NCI-H345 treated with DMSO at 0.1 percent for 48 hours (cell line): ENCODE results near the gene CDC27.
"Not testable (repeated sequence)": the region's sequence is repeated elsewhere in the genome, so short reads cannot be mapped to it uniquely, and the experiment has no call there.

Experiments
- DNase-seq: peaks from one replicate; lab custom pipeline; 2025; ENCODE audit not compliant: unreplicated experiment; lab: John Stamatoyannopoulos, UW

The CDC27 gene, protein sequence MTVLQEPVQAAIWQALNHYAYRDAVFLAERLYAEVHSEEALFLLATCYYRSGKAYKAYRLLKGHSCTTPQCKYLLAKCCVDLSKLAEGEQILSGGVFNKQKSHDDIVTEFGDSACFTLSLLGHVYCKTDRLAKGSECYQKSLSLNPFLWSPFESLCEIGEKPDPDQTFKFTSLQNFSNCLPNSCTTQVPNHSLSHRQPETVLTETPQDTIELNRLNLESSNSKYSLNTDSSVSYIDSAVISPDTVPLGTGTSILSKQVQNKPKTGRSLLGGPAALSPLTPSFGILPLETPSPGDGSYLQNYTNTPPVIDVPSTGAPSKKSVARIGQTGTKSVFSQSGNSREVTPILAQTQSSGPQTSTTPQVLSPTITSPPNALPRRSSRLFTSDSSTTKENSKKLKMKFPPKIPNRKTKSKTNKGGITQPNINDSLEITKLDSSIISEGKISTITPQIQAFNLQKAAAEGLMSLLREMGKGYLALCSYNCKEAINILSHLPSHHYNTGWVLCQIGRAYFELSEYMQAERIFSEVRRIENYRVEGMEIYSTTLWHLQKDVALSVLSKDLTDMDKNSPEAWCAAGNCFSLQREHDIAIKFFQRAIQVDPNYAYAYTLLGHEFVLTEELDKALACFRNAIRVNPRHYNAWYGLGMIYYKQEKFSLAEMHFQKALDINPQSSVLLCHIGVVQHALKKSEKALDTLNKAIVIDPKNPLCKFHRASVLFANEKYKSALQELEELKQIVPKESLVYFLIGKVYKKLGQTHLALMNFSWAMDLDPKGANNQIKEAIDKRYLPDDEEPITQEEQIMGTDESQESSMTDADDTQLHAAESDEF

GRCh38 chr17:47188876-47189731, at the start of gene CDC27:
Gene CDC27, minus strand, starts transcription at chr17:47189295. Its CDS starts 123 bp downstream, at chr17:47189172.
- DNase-seq, result peak; percentile 97

DNA sequence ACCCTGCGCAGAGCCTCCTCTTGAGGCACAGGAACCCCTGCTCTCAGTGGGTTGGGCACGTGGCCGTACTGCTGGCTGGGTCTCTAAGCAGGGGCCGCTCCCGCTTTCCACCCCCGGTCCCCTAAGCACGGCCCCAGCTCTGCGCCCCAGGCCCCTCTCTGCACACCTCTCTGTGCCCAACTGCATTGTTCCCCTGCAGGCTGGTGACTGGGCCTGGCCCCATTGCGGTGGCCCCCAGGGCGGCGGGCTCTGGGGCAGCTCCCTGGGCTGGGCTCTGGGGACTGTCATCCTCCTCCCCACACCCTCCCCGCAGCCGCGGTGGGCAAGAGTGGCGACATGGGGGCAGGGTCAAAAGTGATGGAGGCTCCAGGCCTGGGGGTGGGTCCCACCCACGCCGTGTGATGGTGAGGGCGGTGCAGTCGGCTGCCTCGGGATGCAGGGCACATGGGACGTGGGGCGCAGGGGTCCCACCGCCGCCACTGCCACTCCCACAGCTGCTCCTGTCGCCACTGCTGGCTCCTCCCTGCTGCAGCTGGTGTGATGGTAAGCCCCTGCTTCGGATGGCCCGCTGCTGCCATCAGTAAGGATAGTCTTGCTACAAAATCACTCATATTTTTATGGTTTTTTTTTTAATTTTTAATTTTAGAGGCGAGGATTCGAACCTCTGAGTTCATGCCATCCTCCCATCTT, 49.4 kb upstream of the CDC27 start:
- no peak for DNase-seq

DNA sequence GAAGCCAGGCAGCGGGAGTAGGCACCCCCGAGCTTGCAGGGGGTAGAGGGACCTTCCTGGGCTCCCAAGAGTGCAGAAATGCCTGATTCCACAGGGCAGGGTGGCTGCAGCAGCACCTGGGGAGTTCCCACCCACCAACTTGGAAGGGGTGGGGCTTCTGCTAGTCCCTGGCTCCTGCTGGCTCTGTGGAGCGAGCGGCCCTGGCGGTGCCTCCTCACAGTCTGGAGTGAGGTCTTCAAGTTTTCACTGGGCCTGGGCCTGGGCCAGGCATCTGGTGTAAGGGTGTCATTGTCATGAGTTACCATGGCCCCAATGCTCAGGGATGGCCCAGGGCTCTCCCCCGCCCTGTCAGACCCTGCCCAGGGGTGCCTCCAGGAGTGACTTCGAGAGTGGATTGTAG, 48.7 kb upstream of the CDC27 start:
- no peak for DNase-seq

GRCh38 chr17:47235923-47236322, 46.8 kb upstream of the CDC27 start:
- no peak for DNase-seq

DNA sequence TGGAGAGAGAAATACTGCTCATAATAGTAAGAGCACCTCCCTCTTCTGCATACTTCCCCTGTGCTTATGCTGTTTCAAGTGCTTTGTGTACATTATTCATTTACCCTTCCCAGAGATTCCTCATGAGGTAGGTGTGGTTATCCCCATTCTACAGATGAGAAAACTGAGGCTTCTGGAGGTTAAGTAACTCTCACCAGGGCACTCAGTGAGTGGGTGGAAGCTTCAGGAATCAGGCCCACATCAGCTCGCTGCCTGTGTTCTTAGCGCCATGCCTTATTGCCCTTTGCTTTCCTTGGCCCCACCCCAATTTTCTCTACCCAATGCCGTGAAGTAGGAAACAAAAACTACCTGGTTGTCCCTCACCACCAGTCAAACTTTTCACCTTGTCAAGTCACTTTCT, 46.4 kb upstream of the CDC27 start:
- no peak for DNase-seq

GRCh38 chr17:47232465-47232864, 43.4 kb upstream of the CDC27 start:
- DNase-seq, result no peak

DNA sequence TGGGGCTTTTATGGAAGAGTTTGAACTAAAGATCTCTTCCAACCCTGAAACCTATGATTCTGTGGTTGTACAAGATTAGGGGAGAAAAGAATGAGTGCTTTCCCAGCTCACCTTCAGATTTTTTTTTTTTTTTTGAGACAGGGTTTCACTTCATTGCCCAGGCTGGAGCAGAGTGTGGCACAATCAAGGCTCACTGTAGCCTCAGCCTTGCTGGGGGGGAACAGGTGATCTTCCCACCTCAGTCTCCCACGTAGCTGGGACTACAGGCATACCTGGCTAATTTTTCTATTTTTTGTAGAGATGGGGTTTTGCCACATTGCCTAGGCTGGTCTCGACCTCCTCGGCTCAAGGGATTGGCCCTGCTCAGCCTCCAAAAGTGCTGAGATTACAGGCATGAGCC, 42.8 kb upstream of the CDC27 start:
- DNase-seq, result no peak

DNA sequence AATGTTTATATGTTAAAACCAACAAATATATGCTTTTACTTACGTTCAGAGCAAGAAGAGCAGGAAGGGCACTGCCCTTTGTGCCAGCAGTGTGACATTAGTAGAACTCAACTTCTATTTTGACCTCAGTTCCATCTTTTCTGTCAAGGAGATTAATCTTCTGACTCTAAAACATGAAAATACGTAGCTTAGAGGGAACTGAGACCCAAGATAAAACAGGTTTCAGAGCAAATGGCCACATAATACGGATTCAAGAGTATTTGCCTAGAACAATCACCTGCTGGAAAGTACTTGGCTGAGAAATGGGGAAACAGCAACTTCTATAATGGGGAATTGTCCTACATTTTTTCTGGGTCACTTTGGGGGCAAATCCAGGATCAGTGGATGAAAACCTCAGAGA, 42.2 kb upstream of the CDC27 start:
- no peak for DNase-seq

GRCh38 chr17:47230864-47231263, 41.8 kb upstream of the CDC27 start:
- no peak for DNase-seq

DNA sequence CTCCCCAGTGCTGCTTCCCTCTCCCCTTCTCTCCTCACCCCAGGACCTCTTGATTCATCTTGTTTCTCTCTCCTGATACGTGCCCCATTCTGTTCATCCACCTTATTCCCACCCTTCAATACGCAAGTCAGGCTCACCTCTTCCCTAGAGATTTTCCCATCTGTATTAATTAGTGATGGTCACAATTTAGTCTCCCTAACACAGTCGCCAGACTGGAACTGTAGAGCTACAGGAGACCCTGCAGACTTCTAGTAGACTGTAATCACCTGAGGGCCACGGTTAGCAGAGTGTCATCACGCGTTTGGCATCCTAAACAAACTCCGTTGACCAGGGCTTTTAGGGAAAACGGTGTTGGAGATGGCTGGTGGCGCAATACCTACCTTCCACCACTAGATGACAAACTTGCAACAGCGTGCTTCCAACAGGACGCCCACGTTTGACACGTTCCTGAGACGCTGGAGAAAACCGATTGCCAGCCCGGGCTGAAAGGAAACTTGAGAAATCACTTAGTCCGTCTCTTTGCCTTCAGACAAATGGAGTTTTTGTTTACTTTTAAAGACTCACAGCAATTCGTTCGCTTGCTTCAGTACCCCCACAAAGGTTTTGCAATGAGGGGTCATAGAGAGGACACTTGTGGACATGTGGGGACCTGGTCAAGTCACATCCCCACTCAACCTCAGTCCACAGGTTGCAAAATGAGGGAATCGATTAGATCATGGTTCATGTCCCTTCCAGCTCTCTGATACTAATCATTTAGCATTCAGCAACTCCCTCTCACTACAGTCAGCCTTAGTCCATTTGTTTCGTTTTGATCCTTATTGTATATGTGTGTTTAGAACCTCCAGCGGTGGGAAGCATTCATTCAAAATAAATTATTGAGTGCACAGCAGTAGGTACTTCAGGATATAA, 40.7 kb upstream of the CDC27 start:
- peak; percentile 72 for DNase-seq

DNA sequence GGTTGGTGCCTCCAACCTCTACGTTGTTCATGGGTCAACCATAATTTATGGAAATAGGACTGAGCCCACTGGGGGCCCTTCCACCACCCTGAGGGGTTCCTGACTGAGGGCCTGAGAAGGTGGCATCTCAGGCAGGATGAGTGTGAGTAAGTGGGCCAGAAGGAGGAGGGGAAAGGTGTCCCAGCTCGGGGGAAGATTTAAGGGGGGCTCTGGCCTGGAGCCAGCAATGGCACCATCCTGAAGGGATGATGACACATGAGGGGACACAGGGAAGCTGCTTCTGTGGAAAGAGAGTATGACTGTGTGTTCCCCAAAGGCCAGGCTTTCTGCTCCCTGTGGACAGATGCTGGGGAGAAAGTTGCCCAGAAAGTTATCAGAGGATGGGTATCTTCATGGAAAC, 38.8 kb upstream of the CDC27 start:
- no peak for DNase-seq

- no peak for DNase-seq
These were observed 37.0 kb upstream of the CDC27 start for GRCh38 chr17:47225911-47226688.

DNA sequence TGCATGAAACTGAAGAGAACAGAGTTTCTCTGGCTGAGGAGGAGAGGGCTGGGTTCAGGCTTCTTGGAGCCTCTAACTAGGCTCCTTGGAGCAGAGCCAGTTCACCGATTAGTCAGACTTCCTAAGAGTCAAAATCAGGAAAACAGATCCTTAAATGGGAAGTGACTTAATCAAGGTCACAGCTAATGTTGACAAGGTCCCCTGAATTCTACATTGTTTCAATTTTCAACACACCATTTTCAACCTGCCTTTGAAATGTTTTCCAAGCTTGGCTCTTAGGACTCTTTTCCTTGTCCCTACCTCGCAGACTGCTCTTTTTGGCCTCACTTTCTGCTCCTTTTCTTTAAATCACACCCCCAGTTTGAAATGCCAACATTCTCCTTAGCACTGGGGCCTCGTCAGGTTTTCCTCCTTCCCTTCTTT, 36.4 kb upstream of the CDC27 start:
- DNase-seq, result no peak

DNA sequence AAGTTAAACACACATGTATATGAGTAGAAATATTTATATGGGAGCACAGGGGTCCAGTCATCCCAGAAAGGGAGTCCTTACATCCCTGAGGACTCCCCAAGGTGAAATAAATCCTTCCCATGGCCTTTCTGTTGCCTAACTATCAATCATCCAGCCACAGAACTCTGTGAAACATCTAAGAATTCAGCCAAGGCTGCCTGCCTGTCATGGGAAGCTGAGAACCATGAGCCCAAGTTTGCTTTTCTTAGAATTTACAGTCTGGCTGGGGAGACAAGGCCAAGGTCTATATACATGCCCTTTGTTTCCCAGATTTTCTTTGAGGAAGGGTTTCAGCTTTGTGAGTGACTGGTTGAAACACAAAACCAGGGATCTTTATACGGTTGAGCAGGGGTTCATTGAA, 35.9 kb upstream of the CDC27 start:
- DNase-seq, result no peak

DNA sequence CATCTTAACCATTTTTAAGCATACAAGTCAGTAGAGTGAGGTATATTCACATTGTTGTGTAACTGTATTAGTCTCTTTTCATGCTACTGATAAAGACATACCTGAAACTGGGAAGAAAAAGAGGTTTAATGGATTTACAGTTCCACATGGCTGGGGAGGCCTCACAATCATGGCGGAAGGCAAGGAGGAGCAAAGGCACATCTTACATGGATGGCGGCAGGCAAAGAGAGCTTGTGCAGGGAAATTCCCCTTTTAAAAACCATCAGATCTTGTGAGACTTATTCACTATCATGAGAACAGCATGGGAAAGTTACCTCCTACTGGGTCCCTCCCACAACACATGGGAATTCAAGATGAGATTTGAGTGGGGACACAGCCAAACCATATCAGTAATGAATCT, 35.0 kb upstream of the CDC27 start:
- DNase-seq, result not testable (repeated sequence)

GRCh38 chr17:47223460-47223859, 34.4 kb upstream of the CDC27 start:
- no peak for DNase-seq

- DNase-seq, result no peak
These were observed 33.9 kb upstream of the CDC27 start for GRCh38 chr17:47223007-47223406.

DNA sequence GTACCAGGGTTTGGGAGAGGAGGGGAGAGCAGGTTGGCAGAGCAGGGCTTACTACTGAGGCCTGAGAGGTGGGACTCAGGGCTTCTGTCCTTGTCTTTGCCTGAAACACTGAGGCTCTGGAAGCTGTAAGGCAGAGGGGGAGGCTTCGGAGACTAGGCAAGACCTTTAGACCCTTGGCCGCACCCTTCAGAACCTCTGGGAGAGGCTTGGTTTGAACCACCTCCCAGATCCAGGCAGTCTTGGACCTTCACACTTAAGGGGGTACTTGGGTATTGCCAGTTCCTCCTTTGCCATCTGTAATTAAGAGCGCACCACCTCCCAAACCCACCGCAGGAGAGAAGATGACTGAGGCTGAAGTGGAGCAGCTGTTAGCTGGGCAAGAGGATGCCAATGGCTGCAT, 33.0 kb upstream of the CDC27 start:
- DNase-seq, result no peak

GRCh38 chr17:47221154-47221553, 32.1 kb upstream of the CDC27 start:
- DNase-seq, result no peak
